CD4-positive, alpha-beta T cell treated with Interferon alpha-2 for 1 hour (primary cell): Measurements from ENCODE around the gene NFASC.

Experiments used
- DNase-seq, 2 donors: peaks; one replicate each; pipeline ENCODE4 v3.0.0-alpha.2; 2020 to 2022

Gene NFASC

GRCh38 chr1:205069371-205070125 lies 198.9 kb downstream of the NFASC start:
- no peak for DNase-seq

DNA sequence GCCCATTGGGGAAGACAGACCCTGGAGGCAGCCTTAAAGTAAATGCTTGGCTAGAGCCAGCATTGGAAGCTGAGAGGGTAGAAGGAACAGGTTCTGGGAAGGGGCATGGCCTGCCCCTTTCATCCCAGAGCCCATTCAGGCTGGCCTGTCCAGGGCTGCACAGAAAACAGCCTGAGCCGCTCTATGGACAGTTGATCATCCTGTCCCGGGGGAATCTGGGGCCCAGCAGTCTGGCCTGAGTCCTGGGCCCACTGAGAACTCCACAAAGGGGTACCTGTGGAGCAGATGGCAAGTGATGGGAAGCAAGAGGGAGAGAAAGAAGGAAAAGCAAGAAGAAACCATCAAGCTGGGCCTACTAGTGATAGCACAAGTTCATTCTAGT lies 200.4 kb downstream of the NFASC start:
- no peak for DNase-seq

GRCh38 chr1:205071801-205072200 lies 201.1 kb downstream of the NFASC start:
- DNase-seq = no peak

DNA sequence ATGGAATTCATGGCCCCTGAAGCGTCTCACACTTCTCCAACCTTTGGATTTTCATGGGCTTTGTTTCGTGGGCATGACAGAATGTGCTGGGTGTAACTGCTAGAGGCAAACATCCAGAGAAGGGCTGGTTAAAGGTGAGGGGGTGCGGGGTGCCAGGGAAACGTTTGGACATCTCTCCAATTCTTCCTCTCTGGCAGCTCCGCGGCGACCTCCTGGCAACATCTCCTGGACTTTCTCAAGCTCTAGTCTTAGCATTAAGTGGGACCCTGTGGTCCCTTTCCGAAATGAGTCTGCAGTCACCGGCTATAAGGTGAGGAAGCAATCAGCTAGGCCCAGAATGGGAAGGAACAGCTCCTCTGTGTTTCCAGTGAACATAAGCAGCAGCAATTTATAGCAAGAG lies 201.6 kb downstream of the NFASC start:
- DNase-seq = no peak
